ENCODE measurements around the gene WDR26. TPM values are rescaled to one million over a fixed set of nuclear protein-coding genes. Genes with fewer than 3 reads are reported as not detected.

Gene WDR26
- total RNA-seq, 3 donors from 2014 or later (not counting 1 experiment from before 2014, with no cell fraction given): 244 to 310 (median 261) TPM

GRCh38 chr1:224387943-224388342 lies 46.7 kb downstream of the WDR26 start:
- Mint-ChIP-seq H3K36me3 (no peaks in the 10 kb centered on the region), H3K4me1 (peaks cover 18 to 27% of the 10 kb centered on the region in 2 donors), H3K27me3 (ENCODE audit: low read depth in 2 of 2) (no peaks in the 10 kb centered on the region), H3K4me3 (no peak overlapping the region), H3K27ac (peak overlapping the region; percentile 30 to 70), H3K9me3 (no peaks in the 10 kb centered on the region)
- ATAC-seq: no peak
- Histone ChIP-seq H3K4me1 (ENCODE audit: control insufficient read depth, insufficient read depth, low read length) (no peaks in the 10 kb centered on the region), H3K27ac (ENCODE audit: low read length) (no peak overlapping the region), H3K9me3 (ENCODE audit: control insufficient read depth, insufficient read depth, low read length) (no peaks in the 10 kb centered on the region), H3K36me3 (ENCODE audit: control insufficient read depth, insufficient read depth, low read length) (peaks cover 60% of the 10 kb centered on the region), H3K4me3 (ENCODE audit: low read length) (no peak overlapping the region), H3K27me3 (ENCODE audit: control insufficient read depth, insufficient read depth, low read length) (no peaks in the 10 kb centered on the region)
- WGBS (ENCODE audit: insufficient coverage): 86% methylated on average over 1 of the region's 2 CpGs
- DNase-seq: no peak
- intact Hi-C loops (cut with micrococcal nuclease): no loop called here
- TF ChIP-seq CTCF (IDR thresholded peaks at IDR 0.05): no peak

GRCh38 chr1:224387302-224387912 lies 47.2 kb downstream of the WDR26 start:
- peak in 2 of 3 donors; percentile 48 to 49 for ATAC-seq
- no peaks in the 10 kb centered on the region for H3K9me3 Mint-ChIP-seq
- no peaks in the 10 kb centered on the region for H3K27me3 Mint-ChIP-seq (ENCODE audit: low read depth in 2 of 2)
- DNase-seq: peak in 1 of 2 donors; percentile 45
- H3K4me3 ChIP-seq (ENCODE audit: low read length): no peak overlapping the region
- H3K4me1 ChIP-seq (ENCODE audit: control insufficient read depth, insufficient read depth, low read length): peaks cover under 1% of the 10 kb centered on the region
- no peak for TF ChIP-seq CTCF (IDR thresholded peaks at IDR 0.05)
- peaks cover 16 to 26% of the 10 kb centered on the region in 2 donors for H3K4me1 Mint-ChIP-seq
- no peaks in the 10 kb centered on the region for H3K36me3 Mint-ChIP-seq
- no peaks in the 10 kb centered on the region for H3K27me3 ChIP-seq (ENCODE audit: control insufficient read depth, insufficient read depth, low read length)
- no peak overlapping the region for H3K27ac ChIP-seq (ENCODE audit: low read length)
- intact Hi-C loops (cut with micrococcal nuclease): no loop called here
- no peaks in the 10 kb centered on the region for H3K9me3 ChIP-seq (ENCODE audit: control insufficient read depth, insufficient read depth, low read length)
- H3K27ac Mint-ChIP-seq: peak overlapping the region; percentile 30 to 70
- peaks cover 55% of the 10 kb centered on the region for H3K36me3 ChIP-seq (ENCODE audit: control insufficient read depth, insufficient read depth, low read length)
- H3K4me3 Mint-ChIP-seq: no peak overlapping the region
- 66% methylated on average over 4 of the region's 6 CpGs for WGBS (ENCODE audit: insufficient coverage)

- no peaks in the 10 kb centered on the region for H3K27me3 Mint-ChIP-seq (ENCODE audit: low read depth in 2 of 2)
- Histone ChIP-seq H3K9me3 (ENCODE audit: control insufficient read depth, insufficient read depth, low read length) (no peaks in the 10 kb centered on the region), H3K27me3 (ENCODE audit: control insufficient read depth, insufficient read depth, low read length) (no peaks in the 10 kb centered on the region), H3K36me3 (ENCODE audit: control insufficient read depth, insufficient read depth, low read length) (peaks cover 22% of the 10 kb centered on the region), H3K27ac (ENCODE audit: low read length) (no peak overlapping the region), H3K4me3 (ENCODE audit: low read length) (no peak overlapping the region), H3K4me1 (ENCODE audit: control insufficient read depth, insufficient read depth, low read length) (peaks cover 30% of the 10 kb centered on the region)
- WGBS (ENCODE audit: insufficient coverage): 100% methylated on average over 2 of the region's 3 CpGs
- peaks cover 44 to 50% of the 10 kb centered on the region in 2 donors for H3K4me1 Mint-ChIP-seq
- no peak for TF ChIP-seq CTCF (IDR thresholded peaks at IDR 0.05)
- H3K36me3 Mint-ChIP-seq: no peaks in the 10 kb centered on the region
- no peak for ATAC-seq
- peak overlapping the region; percentile 63 to 89 for H3K27ac Mint-ChIP-seq
- no peak overlapping the region for H3K4me3 Mint-ChIP-seq
- H3K9me3 Mint-ChIP-seq: no peaks in the 10 kb centered on the region
- intact Hi-C loops (cut with micrococcal nuclease): loop anchor here (5.0 kb wide), 1 partner anchor 49 kb away; the partner anchor contains the start of gene WDR26
- DNase-seq: no peak
These were observed 51.4 kb downstream of the WDR26 start for GRCh38 chr1:224383218-224383617.

Measured in natural killer cell (primary cell).